A673 (cell line): ENCODE measurements around the gene TTLL11. TPM values are rescaled to one million over a fixed set of nuclear protein-coding genes. Genes with fewer than 3 reads are reported as not detected.

Experiments
- BruUV-seq: library from RNA; stranded (reverse); fragments of 400-500 nt; replicated peaks from 2 replicates; lab custom pipeline; 2021; lab: Mats Ljungman, UMichigan
- CTCF ChIA-PET: fragments of 300-600 bp; sonication (Branson Sonifier 250); formaldehyde crosslinking; loops from one replicate; lab custom pipeline; 2022; ENCODE audit warnings: antibody characterized with exemption; lab: Charles Lee
- POLR2A ChIA-PET: fragments of 300-600 bp; sonication (Branson Sonifier 250); formaldehyde crosslinking; loops from one replicate; lab custom pipeline; 2022; ENCODE audit warnings: antibody characterized with exemption; ENCODE audit not compliant: low non-redundant PET; lab: Charles Lee
- DNase-seq: peaks from one replicate; pipeline ENCODE4 v3.0.0-alpha.2; 2015; ENCODE audit warnings: low spot score
- H3K27ac ChIP-seq: fragments of 200-600 bp; sonication (generic); 2 replicates; pipeline ENCODE4 v1.5.1; 2016; ENCODE audit warnings: mixed run types, low read depth, mild to moderate bottlenecking, mixed read lengths, antibody characterized with exemption, low read length; ENCODE audit not compliant: poor library complexity, severe bottlenecking
- H3K27me3 ChIP-seq: fragments of 200-600 bp; sonication (generic); replicated peaks from 2 replicates; pipeline ENCODE4 v1.6.1; 2017; ENCODE audit warnings: mixed run types, low read depth, mild to moderate bottlenecking, mixed read lengths, antibody characterized with exemption, low read length; ENCODE audit not compliant: insufficient read depth, poor library complexity
- H3K36me3 ChIP-seq: fragments of 200-600 bp; sonication (generic); 2 replicates; pipeline ENCODE4 v1.6.1; 2016; ENCODE audit warnings: mixed run types, mild to moderate bottlenecking, mixed read lengths, antibody characterized with exemption, low read length; ENCODE audit not compliant: insufficient read depth, poor library complexity, severe bottlenecking
- H3K4me1 ChIP-seq: fragments of 200-600 bp; sonication (generic); 2 replicates; pipeline ENCODE4 v1.6.1; 2017; ENCODE audit warnings: mixed run types, mild to moderate bottlenecking, mixed read lengths, antibody characterized with exemption, low read length; ENCODE audit not compliant: insufficient read depth, poor library complexity, severe bottlenecking
- H3K4me3 ChIP-seq: fragments of 200-600 bp; sonication (generic); 2 replicates; pipeline ENCODE4 v1.5.1; 2016; ENCODE audit warnings: low read depth, mixed run types, mild to moderate bottlenecking, mixed read lengths, low read length; ENCODE audit not compliant: poor library complexity, severe bottlenecking
- H3K9me3 ChIP-seq: fragments of 200-600 bp; sonication (generic); 2 replicates; pipeline ENCODE4 v1.6.1; 2016; ENCODE audit warnings: mixed run types, low read depth, mild to moderate bottlenecking, mixed read lengths, antibody characterized with exemption, low read length; ENCODE audit not compliant: poor library complexity, severe bottlenecking
- CTCF ChIP-seq: fragments of 300-800, 200-600 bp; sonication (generic); conservative IDR thresholded peaks from 2 replicates; pipeline ENCODE4 v1.5.1; 2017; ENCODE audit warnings: low read depth, mild to moderate bottlenecking, antibody characterized with exemption, low read length, moderate library complexity, mixed read lengths
- EZH2 ChIP-seq: fragments of 200-600 bp; sonication (generic); IDR thresholded peaks from 2 replicates; pipeline ENCODE4 v1.6.1; 2017; ENCODE audit warnings: borderline replicate concordance, low read depth, mild to moderate bottlenecking, mixed read lengths, antibody characterized with exemption, low read length; ENCODE audit not compliant: poor library complexity, severe bottlenecking
- intact Hi-C: fragments of 100-400 bp; cut with micrococcal nuclease; formaldehyde crosslinking; loops from one replicate; pipeline ENCODE4 v1.10.0; 2022; ENCODE audit not compliant: unreplicated experiment
- total RNA-seq: library from RNA; stranded (reverse); gene quantifications from 2 replicates; pipeline ENCODE4 v1.2.3, GENCODE V29; 2021

The TTLL11 gene
- total RNA-seq, 1 experiment from 2014 or later = 3.0 TPM

GRCh38 chr9:121914604-121915303, 178.4 kb downstream of the TTLL11 start:
- Histone ChIP-seq H3K9me3 (no peaks in the 10 kb centered on the region), H3K4me1 (no peaks in the 10 kb centered on the region), H3K27me3 (no peaks in the 10 kb centered on the region), H3K4me3 (no peak overlapping the region), H3K36me3 (no peaks in the 10 kb centered on the region), H3K27ac (no peak overlapping the region)
- no TSS peak for BruUV-seq
- CTCF ChIA-PET = no interaction called here
- POLR2A ChIA-PET = no interaction called here
- TF ChIP-seq CTCF (no peak), EZH2 (no peak)
- DNase-seq = peak; percentile 29
- intact Hi-C loops = no loop called here

GRCh38 chr9:121914017-121914595, 179.0 kb downstream of the TTLL11 start:
- Histone ChIP-seq H3K27ac (no peak overlapping the region), H3K27me3 (no peaks in the 10 kb centered on the region), H3K36me3 (no peaks in the 10 kb centered on the region), H3K4me1 (no peaks in the 10 kb centered on the region), H3K9me3 (no peaks in the 10 kb centered on the region), H3K4me3 (no peak overlapping the region)
- no peak for TF ChIP-seq EZH2
- no peak for TF ChIP-seq CTCF
- no peak for DNase-seq
- POLR2A ChIA-PET = no interaction called here
- CTCF ChIA-PET = no interaction called here
- no TSS peak for BruUV-seq
- intact Hi-C loops = no loop called here

- BruUV-seq = no TSS peak
- no peak for DNase-seq
- no peaks in the 10 kb centered on the region for H3K4me1 ChIP-seq
- no peaks in the 10 kb centered on the region for H3K27me3 ChIP-seq
- H3K36me3 ChIP-seq = no peaks in the 10 kb centered on the region
- no peak overlapping the region for H3K4me3 ChIP-seq
- CTCF ChIA-PET = no interaction called here
- TF ChIP-seq EZH2 (no peak), CTCF (no peak)
- no peak overlapping the region for H3K27ac ChIP-seq
- intact Hi-C loops = no loop called here
- POLR2A ChIA-PET = no interaction called here
- H3K9me3 ChIP-seq = no peaks in the 10 kb centered on the region
These were observed 180.1 kb downstream of the TTLL11 start for GRCh38 chr9:121912812-121913627.
